GM18507 (cell line): Measurements from ENCODE around the gene WNT7B.
"Not testable (repeated sequence)": the region's sequence is repeated elsewhere in the genome, so short reads cannot be mapped to it uniquely, and the experiment has no call there.

Source experiments
- DNase-seq: peaks from one replicate; pipeline ENCODE4 v3.0.0; 2011; ENCODE audit warnings: low read depth; ENCODE audit not compliant: insufficient read length; ENCODE audit errors: extremely low spot score
- FAIRE-seq: peaks from 2 replicates; lab custom pipeline; 2011; peaks lifted over from hg19 to GRCh38; lab: Jason Lieb, UNC

WNT7B gene

GRCh38 chr22:46008836-46009596 is 32.1 kb upstream of the WNT7B start:
- FAIRE-seq (no peak), DNase-seq (no peak)

DNA sequence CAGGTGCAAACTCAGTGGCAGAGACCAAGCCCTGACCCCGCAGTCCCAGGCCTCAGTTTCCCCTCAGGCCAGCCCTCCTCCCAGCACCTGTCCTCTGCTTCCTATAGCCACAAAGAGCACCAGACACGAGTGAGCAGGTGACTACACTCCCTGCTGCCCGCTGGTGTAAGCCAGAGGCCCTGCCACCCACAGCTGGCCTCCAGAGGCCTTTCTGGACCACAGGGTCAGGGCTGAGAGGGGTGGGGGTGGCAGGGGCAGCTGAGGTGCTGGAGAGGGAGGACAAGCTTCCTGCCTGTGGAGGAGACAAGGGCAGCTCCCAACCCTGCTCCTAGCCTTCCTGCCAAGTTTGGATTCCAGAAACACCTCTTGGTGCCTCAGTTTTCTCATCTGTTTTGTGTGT is 31.3 kb upstream of the WNT7B start:
- no peak for DNase-seq
- FAIRE-seq: no peak

DNA sequence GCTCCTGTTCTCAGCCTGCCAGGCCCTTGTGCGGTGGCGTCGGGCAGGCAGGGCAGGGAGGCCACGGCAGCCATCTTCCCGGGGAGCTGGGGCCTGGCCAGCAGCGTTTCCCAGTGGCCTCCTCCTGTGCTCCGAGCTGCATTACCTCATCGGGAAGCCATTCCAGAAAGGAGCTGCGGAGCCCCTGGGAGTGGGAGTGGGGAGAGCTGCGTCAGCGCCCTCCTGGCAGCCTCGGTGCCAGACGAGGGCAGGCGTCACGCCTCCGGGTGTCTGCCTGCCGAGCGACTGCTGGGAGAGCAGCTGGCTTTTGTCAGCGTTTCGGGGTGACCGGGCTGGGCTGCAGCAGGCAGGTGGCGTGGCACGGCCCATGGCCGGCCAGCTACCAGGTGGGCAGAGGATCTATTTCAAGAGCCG is 30.9 kb upstream of the WNT7B start:
- DNase-seq (no peak), FAIRE-seq (no peak)

DNA sequence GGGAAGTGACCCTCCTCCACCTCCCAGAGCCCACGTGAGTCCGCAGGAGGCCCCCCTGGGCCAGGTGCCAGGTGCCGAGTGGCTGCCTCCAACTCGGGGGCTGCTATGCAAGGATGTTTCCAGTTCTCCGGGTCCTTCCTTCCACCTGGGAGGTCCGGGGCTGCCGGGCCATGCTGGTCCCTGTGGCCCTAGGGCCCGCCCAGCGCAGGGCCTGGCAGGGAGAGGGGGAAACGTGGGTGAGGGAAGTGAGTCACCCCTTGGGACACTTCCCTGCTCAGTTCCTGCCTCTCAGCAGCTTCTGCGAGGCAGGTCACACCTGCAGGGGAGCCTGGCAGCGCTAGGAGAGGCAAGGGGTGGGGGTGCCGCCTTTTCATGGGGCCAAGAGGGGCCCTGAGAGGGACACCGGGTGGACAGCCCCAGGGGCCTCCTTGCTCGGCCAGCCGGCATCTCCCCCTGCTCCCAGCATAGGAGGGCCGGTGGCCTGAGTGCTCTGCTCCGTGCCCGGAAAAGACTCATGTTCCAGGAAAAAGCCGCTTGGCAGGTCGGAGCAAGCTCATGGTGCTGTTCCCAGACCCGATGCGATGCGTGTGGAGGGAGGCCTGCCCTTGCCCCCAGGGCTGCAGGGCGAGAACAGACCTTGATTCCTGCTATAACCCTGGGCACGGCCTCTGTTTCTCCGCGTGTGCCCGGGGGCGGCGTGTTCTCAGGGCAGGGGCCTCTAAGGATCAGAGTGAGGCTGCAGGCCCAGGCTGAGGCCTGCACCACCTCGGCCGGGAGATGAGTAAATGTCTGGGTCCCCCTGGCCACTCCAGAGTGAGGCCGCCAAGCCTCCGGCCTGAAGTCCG is 30.3 kb upstream of the WNT7B start:
- DNase-seq (no peak), FAIRE-seq (no peak)

GRCh38 chr22:46006379-46007002 is 29.5 kb upstream of the WNT7B start:
- FAIRE-seq: peak; percentile 86
- peak; percentile 86 for DNase-seq

DNA sequence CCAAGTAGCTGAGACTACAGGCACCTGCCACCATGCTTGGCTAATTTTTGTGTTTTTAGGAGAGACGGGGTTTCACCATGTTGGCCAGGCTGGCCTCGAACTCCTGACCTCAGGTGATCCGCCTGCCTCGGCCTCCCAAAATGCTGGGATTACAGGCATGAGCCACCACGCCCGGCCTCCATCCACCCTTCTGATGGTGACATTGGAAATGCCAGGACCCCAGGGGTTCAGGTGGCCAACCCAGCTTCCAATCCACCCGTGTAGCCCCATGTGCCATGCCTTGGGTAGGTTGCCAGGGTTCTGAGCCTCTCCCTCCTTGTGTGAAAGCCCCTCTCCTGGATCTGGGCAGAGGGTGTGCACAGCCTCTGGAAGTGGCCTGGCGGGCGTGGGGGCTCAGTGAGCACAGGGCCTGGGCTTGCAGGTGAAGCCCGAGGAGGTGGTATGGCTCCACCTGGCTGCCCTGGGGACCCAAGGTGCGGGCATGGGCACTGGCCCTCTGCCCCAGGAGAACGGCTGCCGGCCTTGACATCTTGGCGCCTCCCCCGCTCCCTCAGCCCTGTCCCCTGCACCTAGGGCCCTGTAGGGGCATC is 28.2 kb upstream of the WNT7B start:
- not testable (repeated sequence) for FAIRE-seq, DNase-seq

- no peak for DNase-seq
- no peak for FAIRE-seq
Measured at GRCh38 chr22:46004105-46004866, 27.3 kb upstream of the WNT7B start.

DNA sequence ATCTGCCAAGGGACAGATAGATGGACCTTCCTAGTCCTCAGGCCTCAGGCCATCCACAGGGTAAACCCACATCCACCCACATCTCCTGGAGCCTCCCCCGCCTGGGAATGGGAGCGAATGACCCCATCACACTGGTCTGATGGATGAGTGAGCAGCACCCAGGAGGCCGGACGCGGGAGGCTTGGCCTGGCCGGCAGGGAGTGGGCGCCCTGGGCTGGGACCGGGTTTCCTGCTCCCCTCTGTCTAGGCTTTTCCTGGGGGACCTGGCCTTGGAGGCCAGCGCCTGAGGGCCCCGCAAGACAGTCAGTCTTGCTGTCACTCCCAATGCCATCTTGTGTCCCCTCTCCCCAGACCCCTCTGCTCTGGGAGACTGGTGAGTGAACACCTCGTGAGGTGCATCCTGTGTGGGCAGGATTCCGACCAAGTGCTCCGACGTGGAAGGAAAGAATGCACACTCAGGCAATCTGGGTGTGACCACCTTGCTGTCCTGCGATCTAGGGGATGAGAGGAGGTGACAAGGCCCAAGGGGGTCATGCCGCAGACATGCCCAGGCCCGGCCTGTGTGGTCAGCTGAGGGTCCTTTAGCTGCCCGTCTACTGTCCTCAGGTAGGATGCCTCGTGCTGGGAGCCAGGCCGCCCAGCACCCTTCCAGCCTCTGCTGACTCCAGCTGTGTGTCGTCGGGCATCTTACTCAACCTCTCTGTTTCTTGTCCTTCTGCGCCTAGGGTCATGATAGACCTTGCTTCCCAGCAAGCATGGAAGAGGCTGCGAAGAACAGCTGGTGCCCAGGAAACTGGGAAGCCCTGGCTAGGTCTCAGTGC is 26.5 kb upstream of the WNT7B start:
- no peak for FAIRE-seq

DNA sequence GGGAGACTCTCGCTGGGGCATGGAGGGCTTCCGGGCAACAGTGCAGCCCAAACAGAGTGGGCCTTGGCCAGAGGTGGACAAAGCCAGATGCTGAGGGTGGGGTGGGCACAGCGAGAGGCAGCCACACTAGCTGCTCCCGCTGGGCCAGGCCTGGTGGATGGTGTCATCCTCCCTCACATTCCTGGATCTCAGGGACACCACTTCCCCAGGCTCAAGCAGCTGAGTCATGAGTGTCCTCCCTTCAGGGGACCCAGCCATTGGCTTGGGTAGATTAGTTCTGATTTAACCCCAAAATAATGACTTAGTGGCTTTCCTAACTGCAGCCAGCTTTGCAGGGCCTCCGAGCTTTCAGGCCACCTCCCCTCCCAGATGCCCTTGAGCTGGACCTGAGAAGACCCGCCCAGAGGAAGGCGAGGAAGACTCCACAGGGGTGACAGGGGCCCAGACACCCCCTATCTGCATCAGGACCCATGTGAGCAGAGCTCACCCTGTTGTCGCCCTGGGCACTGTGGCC is 25.9 kb upstream of the WNT7B start:
- DNase-seq (no peak), FAIRE-seq (no peak)

More for the DNA sequence above, 26.5 kb upstream of the WNT7B start:
- DNase-seq: no peak

- DNase-seq (no peak), FAIRE-seq (no peak)
Measured at GRCh38 chr22:46001426-46002106, 24.6 kb upstream of the WNT7B start.

- DNase-seq (no peak), FAIRE-seq (no peak)
Measured at GRCh38 chr22:46001046-46001425, 24.1 kb upstream of the WNT7B start.

DNA sequence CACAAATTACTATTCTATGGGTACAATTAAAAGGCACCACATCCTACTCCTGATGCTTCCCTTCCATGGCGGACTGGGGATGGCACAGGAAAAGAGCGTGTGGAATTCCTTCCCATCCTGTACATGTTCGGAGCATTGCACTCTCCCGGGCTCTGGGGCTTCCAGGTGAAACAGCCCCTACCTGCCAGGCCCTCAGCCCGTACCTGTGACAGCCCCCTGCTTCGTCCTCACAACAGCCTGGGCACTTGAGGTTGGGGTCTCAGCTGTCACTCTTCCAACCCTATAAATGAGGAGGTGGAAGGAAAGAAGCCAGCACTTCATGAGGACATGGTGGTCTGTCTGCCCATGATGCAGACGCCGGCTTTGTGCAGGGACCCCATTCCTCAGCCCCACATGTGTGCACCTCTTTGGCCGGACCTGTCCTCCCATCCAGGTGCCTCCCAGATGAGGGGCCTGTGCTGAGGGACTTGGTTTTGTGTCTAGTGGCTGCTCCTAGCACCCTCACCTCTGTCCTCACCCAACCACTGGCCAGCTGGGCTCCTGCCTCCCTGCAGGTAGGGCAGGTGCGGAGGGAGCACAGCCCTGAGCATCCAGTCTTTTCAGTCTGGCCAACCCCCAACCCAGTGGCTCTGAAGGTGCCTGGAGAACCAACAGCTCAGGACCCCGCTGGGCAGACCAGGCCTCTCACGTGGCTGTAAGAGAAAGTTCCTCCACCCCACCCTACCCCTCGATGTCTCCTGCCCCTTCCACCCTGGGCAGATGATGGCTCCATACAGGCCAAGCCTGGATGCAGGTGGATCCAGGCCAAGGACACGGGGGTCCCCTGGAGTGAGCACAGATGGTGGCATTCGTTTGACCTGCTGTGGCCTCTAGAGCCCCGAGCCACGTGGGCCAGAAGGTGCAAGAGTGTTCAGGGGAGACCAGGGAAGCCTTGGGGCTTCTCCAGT is 23.4 kb upstream of the WNT7B start:
- FAIRE-seq: no peak

DNA sequence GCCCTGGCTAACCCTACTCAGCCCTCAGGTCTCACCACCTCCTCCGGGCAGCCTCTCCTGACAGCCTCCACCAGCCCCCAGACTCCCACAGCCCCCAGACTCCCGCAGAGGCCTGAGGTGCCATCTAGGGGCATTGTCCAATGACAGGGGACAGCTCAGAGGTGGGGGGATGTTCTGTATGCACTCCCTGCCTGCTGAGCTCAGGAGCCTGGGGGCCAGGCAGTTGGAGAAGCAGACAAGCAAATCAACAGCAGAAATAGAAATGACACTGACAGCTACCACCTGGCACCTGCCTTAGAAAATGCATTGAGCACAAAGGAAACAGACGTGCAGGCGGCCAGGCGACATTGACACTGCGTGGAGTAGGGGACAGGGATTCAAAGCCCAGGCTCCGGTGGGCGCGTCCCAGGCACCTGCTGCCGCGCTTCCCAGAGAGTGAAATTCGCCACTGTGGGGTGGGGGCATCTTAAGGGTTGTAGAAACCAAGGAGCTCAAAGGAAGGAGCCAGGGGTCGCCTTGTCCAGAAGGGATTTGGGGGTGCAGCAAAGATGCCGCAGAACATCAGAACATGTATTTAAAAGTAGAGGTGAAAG is 22.5 kb upstream of the WNT7B start:
- no peak for FAIRE-seq
- no peak for DNase-seq

More for the DNA sequence above, 23.4 kb upstream of the WNT7B start:
- DNase-seq: no peak

DNA sequence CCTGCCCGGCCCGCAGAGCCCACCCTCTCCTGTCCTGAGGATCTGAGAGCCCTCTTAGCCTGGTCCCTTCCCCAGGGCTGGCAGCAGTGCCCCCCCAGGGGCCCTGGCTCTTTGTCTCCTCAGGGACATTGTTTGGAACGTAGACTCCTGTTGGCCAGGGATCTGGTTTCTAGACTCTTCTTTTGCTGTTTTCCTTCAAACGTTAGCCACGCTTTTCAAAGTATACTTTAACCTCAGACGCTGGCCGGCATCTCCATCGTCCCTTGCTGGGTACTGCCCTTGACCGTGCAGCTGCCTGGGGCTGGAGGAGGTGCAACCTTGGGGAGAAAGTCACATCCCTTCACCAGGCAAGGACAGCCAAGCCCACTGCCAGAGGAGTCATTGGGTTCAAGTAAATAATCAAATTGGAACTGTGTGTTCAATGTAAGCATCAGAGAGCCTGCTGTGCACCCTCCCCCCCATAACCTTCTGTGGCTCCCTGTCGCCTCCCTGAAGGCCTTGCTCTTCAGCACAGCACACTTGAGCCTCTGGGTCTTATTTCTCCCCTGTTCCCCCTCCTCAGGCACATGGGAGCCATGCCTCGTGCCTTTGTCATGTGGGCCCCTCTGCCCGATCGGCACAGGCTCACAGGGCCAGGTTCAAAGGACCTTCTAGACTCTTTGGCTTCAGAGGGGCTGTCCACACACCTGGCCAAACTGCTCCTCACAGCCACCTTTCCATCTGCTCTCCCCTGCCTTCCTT is 21.8 kb upstream of the WNT7B start:
- DNase-seq (no peak), FAIRE-seq (no peak)

DNA sequence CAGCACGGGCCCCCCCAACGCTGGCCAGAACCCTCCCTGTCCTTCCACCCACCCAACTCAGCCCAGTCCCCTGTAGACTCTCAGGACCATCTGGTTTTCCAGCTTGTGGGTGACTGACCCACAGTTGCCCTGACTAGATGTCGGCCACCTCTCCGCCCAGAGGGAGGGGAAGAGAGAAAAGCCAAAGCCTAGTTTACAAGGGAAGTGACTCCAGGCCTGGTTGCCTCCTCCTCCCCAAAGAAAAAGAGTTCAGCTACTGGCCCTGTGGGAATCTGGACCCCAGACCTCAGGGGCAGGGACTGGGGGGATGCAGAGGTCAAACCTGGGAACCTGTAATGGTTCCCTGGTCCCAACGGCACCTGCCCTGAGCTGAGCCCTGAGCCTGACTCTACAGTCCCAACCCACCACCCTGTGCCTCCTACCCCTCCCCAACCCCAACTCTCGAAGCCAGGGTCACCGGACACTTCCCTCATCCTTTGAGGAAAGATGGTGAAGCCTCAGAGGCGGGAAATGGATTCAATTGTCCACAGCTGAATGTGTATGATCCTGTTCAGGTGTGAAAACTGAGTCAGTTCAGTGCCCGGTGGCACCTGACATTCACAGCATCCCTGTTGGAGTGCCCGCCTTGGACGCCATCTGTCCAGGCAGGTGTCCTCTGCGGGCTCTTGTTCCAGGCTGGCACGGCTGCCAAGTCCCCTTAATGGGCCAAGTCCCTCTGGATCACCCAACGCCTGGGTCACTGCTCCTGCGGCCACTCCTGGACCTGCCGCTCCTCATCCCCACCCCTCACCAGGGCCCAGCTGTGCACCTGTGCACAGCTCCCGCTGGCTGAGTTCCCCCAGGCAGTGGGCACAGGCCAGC is 21.0 kb upstream of the WNT7B start:
- FAIRE-seq: no peak
- DNase-seq: no peak
